ENCODE results near the gene COL21A1.
A peak's percentile ranks its signal among the peaks of the same experiment; 100 is the strongest.

The COL21A1 gene

GRCh38 chr6:56238352-56238751 is 9.0 kb downstream of the COL21A1 start:
- Histone ChIP-seq H3K27ac (ENCODE audit: extremely low read depth, low read depth, low read length) (no peak overlapping the region), H3K4me1 (ENCODE audit: control insufficient read depth, insufficient read depth, low read length) (peaks cover 18% of the 10 kb centered on the region), H3K4me3 (ENCODE audit: low read depth, low read length) (no peak overlapping the region), H3K36me3 (ENCODE audit: control insufficient read depth in 2 of 2, insufficient read depth in 1 of 2, low read length in 2 of 2) (no peaks in the 10 kb centered on the region), H3K9me3 (ENCODE audit: control insufficient read depth, insufficient read depth, low read depth, low read length) (no peaks in the 10 kb centered on the region)
- CTCF ChIA-PET, result no interaction called here
- POLR2A ChIA-PET, result no interaction called here
- no peak for TF ChIP-seq ZNF175 (tag by site-specific recombination; IDR thresholded peaks at IDR 0.05)
- TF ChIP-seq ZSCAN4 (tag by site-specific recombination; IDR thresholded peaks at IDR 0.05), result no peak
- TF ChIP-seq PRDM1 (tag by site-specific recombination; IDR thresholded peaks at IDR 0.05), result no peak
- no peak for TF ChIP-seq ZNF280D (tag by site-specific recombination; IDR thresholded peaks at IDR 0.05)
- no peak for TF ChIP-seq ZNF239 (tag by site-specific recombination; IDR thresholded peaks at IDR 0.05)
- TF ChIP-seq ZSCAN30 (tag by site-specific recombination; IDR thresholded peaks at IDR 0.05), result no peak
- TF ChIP-seq ZBTB10 (tag by site-specific recombination; IDR thresholded peaks at IDR 0.05), result no peak
- TF ChIP-seq REST (tag by site-specific recombination; IDR thresholded peaks at IDR 0.05), result no peak

- POLR2A ChIA-PET, result no interaction called here
- TF ChIP-seq ZBTB21 (tag by site-specific recombination; IDR thresholded peaks at IDR 0.05) (no peak), ZBTB20 (tag by site-specific recombination; IDR thresholded peaks at IDR 0.05) (0 out of 2 replicates have a peak, but pooled peaks have one; percentile 3)
- Histone ChIP-seq H3K9me3 (ENCODE audit: control insufficient read depth, insufficient read depth, low read depth, low read length) (no peaks in the 10 kb centered on the region), H3K27ac (ENCODE audit: extremely low read depth, low read depth, low read length) (no peak overlapping the region), H3K36me3 (ENCODE audit: control insufficient read depth in 2 of 2, insufficient read depth in 1 of 2, low read length in 2 of 2) (no peaks in the 10 kb centered on the region), H3K4me3 (ENCODE audit: low read depth, low read length) (no peak overlapping the region), H3K4me1 (ENCODE audit: control insufficient read depth, insufficient read depth, low read length) (peaks cover 7% of the 10 kb centered on the region)
- CTCF ChIA-PET, result interaction anchor here (1.2 kb wide), 1 partner anchor 57 kb away, joined by 4 read pairs; no protein-coding TSS in a partner anchor
These were observed 12.1 kb downstream of the COL21A1 start for GRCh38 chr6:56235245-56235644.

GRCh38 chr6:56232436-56232835 is 14.9 kb downstream of the COL21A1 start:
- no peaks in the 10 kb centered on the region for H3K36me3 ChIP-seq (ENCODE audit: control insufficient read depth in 2 of 2, insufficient read depth in 1 of 2, low read length in 2 of 2)
- CTCF ChIA-PET, result interaction anchor here (1.0 kb wide), 1 partner anchor 12 kb away, joined by 3 read pairs; no protein-coding TSS in a partner anchor
- H3K4me1 ChIP-seq (ENCODE audit: control insufficient read depth, insufficient read depth, low read length), result peaks cover 7% of the 10 kb centered on the region
- H3K27ac ChIP-seq (ENCODE audit: extremely low read depth, low read depth, low read length), result no peak overlapping the region
- H3K9me3 ChIP-seq (ENCODE audit: control insufficient read depth, insufficient read depth, low read depth, low read length), result no peaks in the 10 kb centered on the region
- no peak overlapping the region for H3K4me3 ChIP-seq (ENCODE audit: low read depth, low read length)
- POLR2A ChIA-PET, result no interaction called here
- TF ChIP-seq ZNF585B (tag by site-specific recombination; IDR thresholded peaks at IDR 0.05) (no peak), PRDM4 (tag by site-specific recombination; IDR thresholded peaks at IDR 0.05) (no peak), ZNF473 (tag by site-specific recombination; IDR thresholded peaks at IDR 0.05) (no peak), ZNF449 (tag by site-specific recombination; IDR thresholded peaks at IDR 0.05) (no peak), ZNF580 (tag by site-specific recombination; IDR thresholded peaks at IDR 0.05) (no peak), ZNF112 (tag by site-specific recombination; IDR thresholded peaks at IDR 0.05) (no peak)

Data from HEK293 (cell line).